Ishikawa (cell line): ENCODE measurements around the gene SH3RF1.

Source experiments
- FOXM1 ChIP-seq: IDR thresholded peaks from 2 replicates; pipeline ENCODE4 v1.6.1; 2012; ENCODE audit warnings: low read depth, borderline replicate concordance
- TAF1 ChIP-seq: IDR thresholded peaks from 2 replicates; pipeline ENCODE4 v1.6.1; 2012; ENCODE audit warnings: low read depth, mild to moderate bottlenecking
- TCF12 ChIP-seq: IDR thresholded peaks from 2 replicates; pipeline ENCODE4 v1.6.1; 2012; ENCODE audit warnings: low read depth
- TF ChIP-seq, protein P1 (sequence below): IDR thresholded peaks from 2 replicates; pipeline ENCODE4 v1.6.1; 2012; ENCODE audit warnings: low read depth, mild to moderate bottlenecking
- TF ChIP-seq, protein P2 (sequence below): IDR thresholded peaks from 2 replicates; pipeline ENCODE4 v1.6.1; 2012

DNA sequence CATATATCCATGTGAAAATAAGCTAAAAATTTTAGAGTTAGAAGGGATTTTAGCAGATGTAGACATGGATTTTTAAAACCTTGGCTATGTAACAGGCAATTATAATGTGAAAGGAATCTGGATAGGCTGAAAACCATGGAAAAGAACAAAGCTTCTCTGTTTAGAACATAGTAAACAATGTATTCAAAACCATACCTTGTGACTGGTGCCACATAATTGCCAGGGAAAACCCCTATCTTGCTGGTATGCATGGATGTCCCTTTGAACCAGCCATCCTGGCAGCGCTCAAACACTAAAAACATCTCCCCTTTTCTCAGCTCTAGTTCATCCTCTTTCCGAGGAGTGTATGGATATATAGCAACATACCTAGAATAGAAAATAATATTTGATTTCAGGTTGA, 150.1 kb downstream of the SH3RF1 start:
- no peak for TF ChIP-seq TCF12
- TF ChIP-seq, protein P1, sequence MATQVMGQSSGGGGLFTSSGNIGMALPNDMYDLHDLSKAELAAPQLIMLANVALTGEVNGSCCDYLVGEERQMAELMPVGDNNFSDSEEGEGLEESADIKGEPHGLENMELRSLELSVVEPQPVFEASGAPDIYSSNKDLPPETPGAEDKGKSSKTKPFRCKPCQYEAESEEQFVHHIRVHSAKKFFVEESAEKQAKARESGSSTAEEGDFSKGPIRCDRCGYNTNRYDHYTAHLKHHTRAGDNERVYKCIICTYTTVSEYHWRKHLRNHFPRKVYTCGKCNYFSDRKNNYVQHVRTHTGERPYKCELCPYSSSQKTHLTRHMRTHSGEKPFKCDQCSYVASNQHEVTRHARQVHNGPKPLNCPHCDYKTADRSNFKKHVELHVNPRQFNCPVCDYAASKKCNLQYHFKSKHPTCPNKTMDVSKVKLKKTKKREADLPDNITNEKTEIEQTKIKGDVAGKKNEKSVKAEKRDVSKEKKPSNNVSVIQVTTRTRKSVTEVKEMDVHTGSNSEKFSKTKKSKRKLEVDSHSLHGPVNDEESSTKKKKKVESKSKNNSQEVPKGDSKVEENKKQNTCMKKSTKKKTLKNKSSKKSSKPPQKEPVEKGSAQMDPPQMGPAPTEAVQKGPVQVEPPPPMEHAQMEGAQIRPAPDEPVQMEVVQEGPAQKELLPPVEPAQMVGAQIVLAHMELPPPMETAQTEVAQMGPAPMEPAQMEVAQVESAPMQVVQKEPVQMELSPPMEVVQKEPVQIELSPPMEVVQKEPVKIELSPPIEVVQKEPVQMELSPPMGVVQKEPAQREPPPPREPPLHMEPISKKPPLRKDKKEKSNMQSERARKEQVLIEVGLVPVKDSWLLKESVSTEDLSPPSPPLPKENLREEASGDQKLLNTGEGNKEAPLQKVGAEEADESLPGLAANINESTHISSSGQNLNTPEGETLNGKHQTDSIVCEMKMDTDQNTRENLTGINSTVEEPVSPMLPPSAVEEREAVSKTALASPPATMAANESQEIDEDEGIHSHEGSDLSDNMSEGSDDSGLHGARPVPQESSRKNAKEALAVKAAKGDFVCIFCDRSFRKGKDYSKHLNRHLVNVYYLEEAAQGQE: no peak
- TF ChIP-seq FOXM1: no peak
- TF ChIP-seq, protein P2, sequence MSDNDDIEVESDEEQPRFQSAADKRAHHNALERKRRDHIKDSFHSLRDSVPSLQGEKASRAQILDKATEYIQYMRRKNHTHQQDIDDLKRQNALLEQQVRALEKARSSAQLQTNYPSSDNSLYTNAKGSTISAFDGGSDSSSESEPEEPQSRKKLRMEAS: no peak
- no peak for TF ChIP-seq TAF1
